Measurements from ENCODE around the gene ELOB.

The ELOB gene

GRCh38 chr16:2748757-2749455 lies 28.2 kb downstream of the ELOB start:
- TF ChIP-seq ZFX (IDR thresholded peaks at IDR 0.05; ENCODE audit: borderline replicate concordance) (no peak), CTCF (IDR thresholded peaks at IDR 0.05) (no peak)
- no peak overlapping the region for H3K27ac ChIP-seq

GRCh38 chr16:2745961-2746360 lies 31.1 kb downstream of the ELOB start:
- no peak for TF ChIP-seq ZFX (IDR thresholded peaks at IDR 0.05; ENCODE audit: borderline replicate concordance)
- no peak overlapping the region for H3K27ac ChIP-seq

- no peak for TF ChIP-seq CTCF (IDR thresholded peaks at IDR 0.05)
- TF ChIP-seq ZFX (IDR thresholded peaks at IDR 0.05; ENCODE audit: borderline replicate concordance), result no peak
- no peak overlapping the region for H3K27ac ChIP-seq
These were observed 31.8 kb downstream of the ELOB start for GRCh38 chr16:2745116-2745890.

- TF ChIP-seq CTCF (IDR thresholded peaks at IDR 0.05), result no peak
- H3K27ac ChIP-seq, result no peak overlapping the region
These were observed 32.4 kb downstream of the ELOB start for GRCh38 chr16:2744711-2745110.

GRCh38 chr16:2743007-2743810 lies 33.9 kb downstream of the ELOB start:
- TF ChIP-seq CTCF (IDR thresholded peaks at IDR 0.05) (no peak), ZFX (IDR thresholded peaks at IDR 0.05; ENCODE audit: borderline replicate concordance) (no peak)
- H3K27ac ChIP-seq, result no peak overlapping the region

GRCh38 chr16:2742323-2743006 lies 34.6 kb downstream of the ELOB start:
- TF ChIP-seq ZFX (IDR thresholded peaks at IDR 0.05; ENCODE audit: borderline replicate concordance), result no peak
- no peak for TF ChIP-seq CTCF (IDR thresholded peaks at IDR 0.05)
- H3K27ac ChIP-seq, result no peak overlapping the region

- no peak for TF ChIP-seq ZFX (IDR thresholded peaks at IDR 0.05; ENCODE audit: borderline replicate concordance)
- no peak for TF ChIP-seq CTCF (IDR thresholded peaks at IDR 0.05)
- H3K27ac ChIP-seq, result no peak overlapping the region
These were observed 35.9 kb downstream of the ELOB start for GRCh38 chr16:2741168-2741567.

Measured in 22Rv1 (cell line).